Common myeloid progenitor, CD34-positive (primary cell): ENCODE data around the gene PGA5.
"Not testable (repeated sequence)": the region's sequence is repeated elsewhere in the genome, so short reads cannot be mapped to it uniquely, and the experiment has no call there.

Experiments used
- CTCF ChIA-PET: fragments of 350-600 bp; sonication (Branson Sonifier 250); formaldehyde crosslinking; loops from one replicate; lab custom pipeline; 2021; ENCODE audit warnings: antibody characterized with exemption; lab: Charles Lee
- POLR2A ChIA-PET: fragments of 350-600 bp; sonication (Branson Sonifier 250); formaldehyde crosslinking; loops from one replicate; lab custom pipeline; 2021; ENCODE audit warnings: antibody characterized with exemption; lab: Charles Lee
- DNase-seq, 3 donors: peaks; one replicate each; pipeline versions ENCODE4 v3.0.0 to v3.0.0-alpha.2; 2013
- H3K27ac ChIP-seq, 2 experiments: 1 replicate in 1 of 2; 2 replicates in 1 of 2; pipeline ENCODE4 v1.7.0; 2013; ENCODE audit warnings: inconsistent platforms in 2 of 2, low read length in 2 of 2, mild to moderate bottlenecking in 2 of 2, low read depth in 1 of 2, moderate library complexity in 1 of 2; ENCODE audit not compliant: severe bottlenecking in 2 of 2, insufficient read depth in 1 of 2, poor library complexity in 1 of 2
- H3K27me3 ChIP-seq, 5 experiments: replicated peaks in 2 of 5; 1 replicate in 3 of 5; 2 replicates in 2 of 5; pipeline versions ENCODE4 v1.6.1 to v1.7.0; 2013; ENCODE audit warnings: low read length in 4 of 5, mild to moderate bottlenecking in 2 of 5, moderate library complexity in 2 of 5, inconsistent platforms in 1 of 5; ENCODE audit not compliant: insufficient read depth in 5 of 5, control insufficient read depth in 4 of 5
- H3K36me3 ChIP-seq, 4 experiments: 1 replicate in 2 of 4; 2 replicates in 2 of 4; pipeline versions ENCODE4 v1.6.1 to v1.7.0; 2013; ENCODE audit warnings: low read length in 3 of 4, control low read depth in 1 of 4, mild to moderate bottlenecking in 1 of 4; ENCODE audit not compliant: control insufficient read depth in 4 of 4, insufficient read depth in 4 of 4
- H3K4me1 ChIP-seq, 4 experiments: 1 replicate in 3 of 4; 2 replicates in 1 of 4; pipeline versions ENCODE4 v1.6.1 to v1.7.1; 2013; ENCODE audit warnings: low read length in 3 of 4, mild to moderate bottlenecking in 3 of 4, control low read depth in 1 of 4, inconsistent platforms in 1 of 4, moderate library complexity in 1 of 4; ENCODE audit not compliant: control insufficient read depth in 4 of 4, insufficient read depth in 4 of 4; ENCODE audit errors: control extremely low read depth in 1 of 4
- H3K4me3 ChIP-seq, 7 experiments: 1 replicate in 4 of 7; 2 replicates in 3 of 7; pipeline versions ENCODE4 v1.5.1 to v1.7.0; 2013; ENCODE audit warnings: mild to moderate bottlenecking in 7 of 7, low read length in 6 of 7, moderate library complexity in 6 of 7, inconsistent platforms in 2 of 7, low read depth in 2 of 7, control low read depth in 1 of 7; ENCODE audit not compliant: insufficient read depth in 4 of 7, control insufficient read depth in 1 of 7; ENCODE audit errors: extremely low read depth in 1 of 7
- H3K9me3 ChIP-seq, 5 experiments: 1 replicate in 4 of 5; 2 replicates in 1 of 5; pipeline versions ENCODE4 v1.6.1 to v1.7.1; 2013; ENCODE audit warnings: low read length in 4 of 5, mild to moderate bottlenecking in 2 of 5, inconsistent platforms in 1 of 5, low read depth in 1 of 5, moderate library complexity in 1 of 5; ENCODE audit not compliant: control insufficient read depth in 4 of 5, insufficient read depth in 2 of 5; ENCODE audit errors: control extremely low read depth in 1 of 5
- WGBS: methylation state at CpG from one replicate; pipeline ENCODE4 v1.1.5; 2013; ENCODE audit not compliant: insufficient coverage; 5-methylcytosine and 5-hydroxymethylcytosine counted together

Gene PGA5

GRCh38 chr11:61226457-61227137, 14.4 kb upstream of the PGA5 start:
- H3K36me3 ChIP-seq, H3K27ac ChIP-seq, POLR2A ChIA-PET, H3K9me3 ChIP-seq, DNase-seq, CTCF ChIA-PET, H3K27me3 ChIP-seq, H3K4me3 ChIP-seq, H3K4me1 ChIP-seq: not testable (repeated sequence)
- no CpG with 5 or more reads among the region's 10 CpGs for WGBS

- POLR2A ChIA-PET, DNase-seq, H3K27me3 ChIP-seq, H3K36me3 ChIP-seq, H3K4me1 ChIP-seq, CTCF ChIA-PET, H3K9me3 ChIP-seq, H3K27ac ChIP-seq, H3K4me3 ChIP-seq: not testable (repeated sequence)
- WGBS: no CpG with 5 or more reads among the region's 6 CpGs
Measured at GRCh38 chr11:61229458-61229857, 11.5 kb upstream of the PGA5 start.

GRCh38 chr11:61231033-61231432, 9.9 kb upstream of the PGA5 start:
- H3K27ac ChIP-seq, H3K4me1 ChIP-seq, H3K36me3 ChIP-seq, POLR2A ChIA-PET, H3K27me3 ChIP-seq, DNase-seq, H3K4me3 ChIP-seq, CTCF ChIA-PET, H3K9me3 ChIP-seq: not testable (repeated sequence)
- WGBS: no CpG with 5 or more reads among the region's 15 CpGs

GRCh38 chr11:61231585-61231984, 9.4 kb upstream of the PGA5 start:
- WGBS: no CpG with 5 or more reads among the region's 5 CpGs
- CTCF ChIA-PET: not testable (repeated sequence)

GRCh38 chr11:61232548-61233145, 8.3 kb upstream of the PGA5 start:
- H3K27ac ChIP-seq, POLR2A ChIA-PET, H3K36me3 ChIP-seq, H3K9me3 ChIP-seq, DNase-seq, H3K4me1 ChIP-seq, H3K27me3 ChIP-seq, CTCF ChIA-PET, H3K4me3 ChIP-seq: not testable (repeated sequence)
- WGBS: no CpG with 5 or more reads among the region's 3 CpGs

More at GRCh38 chr11:61231585-61231984, 9.4 kb upstream of the PGA5 start:
- DNase-seq, H3K27me3 ChIP-seq, H3K9me3 ChIP-seq, H3K36me3 ChIP-seq, H3K27ac ChIP-seq, H3K4me1 ChIP-seq, POLR2A ChIA-PET, H3K4me3 ChIP-seq: not testable (repeated sequence)

GRCh38 chr11:61237130-61237529, 3.8 kb upstream of the PGA5 start:
- H3K36me3 ChIP-seq, H3K27ac ChIP-seq, DNase-seq, H3K9me3 ChIP-seq, H3K4me3 ChIP-seq, CTCF ChIA-PET, H3K4me1 ChIP-seq, POLR2A ChIA-PET, H3K27me3 ChIP-seq: not testable (repeated sequence)
- WGBS: no CpG with 5 or more reads among the region's 4 CpGs

GRCh38 chr11:61240288-61240687, 687 bp upstream of the PGA5 start:
- H3K4me3 ChIP-seq, H3K36me3 ChIP-seq, H3K27me3 ChIP-seq, DNase-seq, H3K27ac ChIP-seq, H3K4me1 ChIP-seq, CTCF ChIA-PET, H3K9me3 ChIP-seq, POLR2A ChIA-PET: not testable (repeated sequence)
- 100% methylated on average over 1 of the region's 8 CpGs for WGBS
